ENCODE measurements around the gene ICAM5.

- no peak for TF ChIP-seq CTCF (IDR thresholded peaks at IDR 0.05)
- no peak for TF ChIP-seq POLR2A (IDR thresholded peaks at IDR 0.05)
- no peak for TF ChIP-seq POLR2AphosphoS5 (IDR thresholded peaks at IDR 0.05)
Observed at GRCh38 chr19:10293637-10294367, 4.0 kb downstream of the ICAM5 start.

Data from prostate gland (tissue), 2 donors.